Skeletal muscle cell (primary cell): Measurements from ENCODE around the gene ZC2HC1C.
"Not testable (repeated sequence)": the region's sequence is repeated elsewhere in the genome, so short reads cannot be mapped to it uniquely, and the experiment has no call there.

Experiments
- DNase-seq: peaks from one replicate; pipeline ENCODE4 v3.0.0-alpha.2; 2010; ENCODE audit warnings: low read depth
- H3K4me3 ChIP-seq: 2 replicates; pipeline ENCODE4 v1.5.1; 2011; ENCODE audit warnings: low read depth, mild to moderate bottlenecking, control low read depth, low read length, moderate library complexity

The ZC2HC1C gene

DNA sequence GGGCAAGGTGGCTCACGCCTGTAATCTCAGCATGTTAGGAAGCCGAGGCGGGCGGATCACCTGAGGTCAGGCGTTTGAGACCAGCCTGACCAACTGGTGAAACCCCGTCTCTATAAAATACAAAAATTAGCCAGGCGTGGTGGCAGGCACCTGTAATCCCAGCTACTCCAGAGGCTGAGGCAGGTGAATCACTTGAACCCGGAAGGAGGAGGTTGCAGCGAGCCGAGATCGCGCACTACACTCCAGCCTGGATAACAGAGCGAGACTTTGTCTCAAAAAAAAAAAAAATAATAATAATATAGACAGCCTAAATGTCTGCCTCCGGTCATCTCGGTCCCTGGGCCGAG lies 58.0 kb downstream of the ZC2HC1C start:
- H3K4me3 ChIP-seq: peak overlapping the region; percentile 73
- not testable (repeated sequence) for DNase-seq

DNA sequence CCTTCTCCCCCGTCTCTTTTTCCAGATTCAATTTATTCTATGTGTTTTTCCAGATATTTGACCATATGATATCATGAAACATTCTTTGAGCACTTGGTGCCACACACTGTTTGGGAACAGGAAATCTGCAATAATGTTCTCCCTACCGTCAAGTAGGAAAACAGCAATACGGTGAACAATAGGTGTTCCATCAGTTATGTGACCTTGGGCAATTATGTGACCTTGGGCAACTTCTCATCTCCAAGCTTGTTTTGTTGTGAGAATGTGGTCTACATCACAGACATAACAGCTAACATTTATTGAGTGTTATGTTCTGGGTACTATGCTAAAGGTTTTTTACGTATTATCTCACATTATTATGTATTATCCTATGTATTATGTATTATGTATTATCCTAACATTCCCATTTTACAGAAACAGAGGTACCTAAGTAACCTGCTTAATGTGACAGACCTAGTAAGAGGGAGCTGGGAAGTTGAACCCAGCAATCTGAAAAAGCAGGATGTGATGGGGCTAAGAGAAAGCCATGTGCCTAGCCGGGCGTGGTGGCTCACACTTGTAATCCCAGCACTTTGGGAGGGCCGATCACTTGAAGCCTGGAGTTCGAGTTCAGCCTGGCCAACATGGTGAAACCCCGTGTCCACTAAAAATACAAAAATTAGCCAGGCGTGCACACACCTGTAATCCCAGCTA lies 58.6 kb downstream of the ZC2HC1C start:
- no peak for DNase-seq
- peak overlapping the region; percentile 73 for H3K4me3 ChIP-seq

GRCh38 chr14:75128596-75128990 lies 59.2 kb downstream of the ZC2HC1C start:
- DNase-seq: no peak
- H3K4me3 ChIP-seq: no peak overlapping the region
